HG02970 (cell line): ENCODE measurements around the gene AP2A2.
"Not testable (repeated sequence)": the region's sequence is repeated elsewhere in the genome, so short reads cannot be mapped to it uniquely, and the experiment has no call there.

Experiments used
- ATAC-seq: cut with Tn5 transposase; IDR thresholded peaks from one replicate; pipeline ENCODE4 v1.9.1; 2021; ENCODE audit warnings: mild to moderate bottlenecking, moderate library complexity, moderate number of reproducible peaks; ENCODE audit not compliant: unreplicated experiment, low FRiP score

The AP2A2 gene

DNA sequence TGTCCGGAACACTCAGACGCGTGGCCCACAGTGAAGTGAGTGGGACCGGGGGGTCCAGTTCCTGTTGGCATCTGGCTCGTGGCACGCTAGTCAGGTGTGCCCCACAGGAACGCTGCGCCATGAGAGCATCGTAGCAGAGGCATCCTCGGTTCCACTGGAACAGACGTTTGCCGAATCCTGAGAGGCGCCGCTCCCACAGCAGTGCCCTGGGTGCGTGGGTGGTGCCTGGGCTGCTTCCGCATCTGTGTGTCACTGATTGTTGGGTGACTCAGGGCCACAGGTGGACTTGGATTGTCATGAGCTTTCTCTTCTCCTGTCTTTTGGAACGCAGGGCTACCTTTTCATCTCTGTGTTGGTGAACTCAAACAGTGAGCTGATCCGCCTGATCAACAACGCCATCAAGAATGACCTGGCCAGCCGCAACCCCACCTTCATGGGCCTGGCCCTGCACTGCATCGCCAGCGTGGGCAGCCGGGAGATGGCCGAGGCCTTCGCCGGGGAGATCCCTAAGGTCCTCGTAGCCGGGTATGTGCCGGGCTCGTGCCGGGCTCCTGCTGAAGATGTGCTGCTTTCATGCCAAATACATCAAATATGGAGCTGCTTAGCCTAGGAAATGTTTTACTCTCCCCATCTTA, 46.2 kb downstream of the AP2A2 start:
- no peak for ATAC-seq

DNA sequence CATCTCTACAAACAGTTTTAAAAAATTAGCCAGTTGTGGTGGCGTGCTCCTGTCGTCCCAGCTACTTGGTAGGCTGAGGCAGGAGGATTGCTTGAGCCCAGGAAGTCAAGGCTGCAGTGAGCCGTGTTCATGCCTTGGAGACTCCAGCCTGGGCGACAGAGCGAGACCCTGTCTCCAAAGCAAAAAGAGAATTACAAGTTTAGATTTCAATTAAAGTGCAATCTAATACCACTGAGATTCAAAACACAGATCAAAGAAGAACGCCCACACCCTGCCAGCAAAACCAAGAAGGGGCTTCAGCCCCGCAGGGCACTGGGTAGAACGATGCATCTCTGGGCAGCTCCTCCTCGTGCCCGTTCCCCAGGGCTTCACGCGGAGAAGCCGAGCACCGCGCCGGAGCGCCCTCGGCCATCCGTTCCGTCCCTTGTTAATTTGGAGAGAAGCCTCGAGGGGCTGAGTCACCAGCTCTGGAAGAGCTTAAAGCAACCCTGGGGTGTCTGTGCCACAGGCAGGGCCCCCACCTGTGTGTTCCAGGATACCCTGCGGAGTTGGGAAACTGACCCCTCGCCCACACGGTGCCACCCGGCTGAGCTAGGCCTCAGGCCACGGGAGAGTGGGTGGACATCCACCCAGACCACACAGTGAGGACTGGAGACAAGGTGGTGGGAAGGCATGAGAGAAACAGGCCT, 47.0 kb downstream of the AP2A2 start:
- no peak for ATAC-seq

DNA sequence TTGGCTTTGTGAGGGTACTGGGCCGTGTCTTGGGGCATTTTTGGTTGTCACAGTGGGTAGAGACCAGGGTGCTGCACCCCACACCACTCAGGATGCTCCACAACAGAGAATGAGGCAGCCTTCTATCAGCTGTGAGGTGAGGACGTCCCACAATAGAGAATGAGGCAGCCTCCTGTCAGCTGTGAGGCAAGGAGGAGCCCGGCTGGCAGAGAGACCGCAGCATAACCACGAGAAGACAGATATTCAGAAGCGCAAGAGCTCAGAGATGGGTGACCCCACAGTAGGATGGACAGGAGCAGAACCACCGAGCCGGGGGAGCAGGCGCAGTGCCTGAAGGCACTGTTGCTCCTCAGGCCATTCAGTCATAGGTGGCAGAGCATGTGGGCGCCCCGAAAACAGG, 47.6 kb downstream of the AP2A2 start:
- no peak for ATAC-seq

DNA sequence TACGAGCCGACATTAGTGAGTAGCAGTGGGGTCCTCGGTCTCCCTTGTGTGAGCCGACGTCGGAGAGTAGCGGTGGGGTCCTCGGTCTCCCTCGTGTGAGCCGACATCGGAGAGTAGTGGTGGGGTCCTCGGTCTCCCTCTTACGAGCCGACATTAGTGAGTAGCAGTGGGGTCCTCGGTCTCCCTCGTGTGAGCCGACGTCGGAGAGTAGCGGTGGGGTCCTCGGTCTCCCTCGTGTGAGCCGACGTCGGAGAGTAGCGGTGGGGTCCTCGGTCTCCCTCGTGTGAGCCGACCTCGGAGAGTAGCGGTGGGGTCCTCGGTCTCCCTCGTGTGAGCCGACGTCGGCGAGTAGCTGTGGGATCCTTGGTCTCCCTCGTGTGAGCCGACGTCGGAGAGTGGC, 49.7 kb downstream of the AP2A2 start:
- ATAC-seq: not testable (repeated sequence)

DNA sequence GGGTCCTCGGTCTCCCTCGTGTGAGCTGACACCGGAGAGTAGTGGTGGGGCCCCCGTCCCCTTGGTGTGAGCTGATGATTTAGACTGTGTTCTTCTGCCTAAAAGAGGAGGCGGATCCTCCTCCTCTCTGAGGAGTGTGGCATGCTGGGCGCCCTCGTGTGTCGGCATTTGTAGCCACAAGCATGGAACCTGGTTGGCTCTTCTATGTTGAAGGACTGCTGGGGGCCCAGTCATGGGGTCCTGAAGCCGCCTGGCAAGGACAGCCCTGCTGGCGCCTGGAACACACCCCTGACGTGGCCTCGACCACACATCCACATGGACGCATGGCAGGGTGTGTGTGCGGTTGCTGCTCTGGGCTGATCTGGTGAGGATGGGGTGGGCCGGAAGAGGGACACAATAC, 50.2 kb downstream of the AP2A2 start:
- ATAC-seq: no peak

DNA sequence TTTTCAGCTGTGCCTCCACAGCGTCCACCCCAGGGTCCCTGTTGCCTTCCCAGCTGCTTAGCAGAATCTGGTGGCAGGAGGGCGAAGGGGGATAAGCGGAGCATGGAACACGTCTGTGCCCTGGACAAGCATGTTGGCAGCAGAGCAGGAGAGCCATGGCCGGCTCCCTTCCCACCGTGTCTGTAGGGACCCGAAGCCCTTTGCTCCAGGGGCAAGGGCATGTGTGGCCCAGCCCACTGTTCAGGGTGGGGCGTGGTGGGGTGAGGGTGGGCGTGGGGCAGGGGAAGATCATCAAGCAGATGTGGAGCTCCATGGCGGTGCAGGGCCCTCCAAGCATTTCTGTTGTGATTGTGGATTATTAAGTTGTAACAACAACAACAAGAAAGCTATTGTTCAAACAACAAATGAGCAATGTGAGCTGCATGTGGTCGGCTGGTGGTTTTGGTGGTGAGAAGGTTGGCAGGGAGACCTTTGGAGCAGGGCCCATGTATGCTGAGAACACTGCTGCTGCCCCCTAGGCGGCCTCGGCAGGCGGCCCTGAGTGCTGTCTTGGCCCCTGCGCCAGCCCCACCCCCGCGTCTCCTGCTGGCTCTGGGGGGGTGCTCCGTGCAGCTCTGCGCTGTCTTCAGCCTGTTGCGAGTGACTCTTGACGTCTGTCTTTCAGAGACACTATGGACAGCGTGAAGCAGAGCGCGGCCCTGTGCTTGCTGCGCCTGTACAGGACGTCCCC, 50.9 kb downstream of the AP2A2 start:
- no peak for ATAC-seq

DNA sequence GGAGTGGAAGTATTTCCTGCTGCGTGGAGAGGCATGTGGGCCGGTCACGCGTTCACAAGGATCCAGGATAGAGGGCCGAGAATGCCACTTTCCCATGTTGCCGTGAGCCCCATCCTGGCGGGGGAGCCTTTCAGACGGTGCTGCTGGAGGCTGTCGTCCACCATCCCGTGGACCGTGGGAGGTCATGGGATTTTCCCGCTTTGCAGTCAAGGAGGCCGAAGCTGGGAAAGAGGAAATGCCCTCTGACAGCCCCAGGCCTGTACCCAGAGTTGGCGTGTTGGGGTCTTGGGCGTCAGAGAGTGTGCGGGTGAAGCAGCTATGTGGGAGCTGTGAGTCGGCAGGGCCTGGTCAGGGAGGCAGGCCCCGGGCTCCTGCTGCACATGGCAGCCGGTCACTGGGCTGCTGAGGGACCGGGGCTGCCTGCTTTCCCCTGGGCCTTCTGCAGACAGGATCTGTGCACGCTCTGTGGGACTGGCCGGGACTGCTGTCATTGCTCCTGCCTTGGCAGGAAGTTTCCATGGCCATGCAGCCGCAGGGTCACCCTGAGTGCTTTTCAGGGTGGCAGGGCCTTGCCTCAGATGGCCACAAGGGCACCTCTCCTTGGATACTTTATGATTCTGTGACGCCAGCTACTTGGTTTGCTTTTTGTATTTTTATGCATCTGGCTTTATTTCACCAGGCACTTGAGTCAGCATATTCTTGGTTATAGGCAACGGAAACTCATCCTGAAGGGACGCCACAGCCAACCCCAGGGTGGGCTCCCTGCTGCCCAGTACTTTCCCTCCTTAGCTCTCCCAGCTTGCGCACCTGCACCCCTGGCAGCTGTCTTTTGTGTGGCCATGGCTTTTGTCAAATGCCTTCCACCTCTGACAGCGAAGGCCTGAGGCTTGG, 52.4 kb downstream of the AP2A2 start:
- no peak for ATAC-seq

DNA sequence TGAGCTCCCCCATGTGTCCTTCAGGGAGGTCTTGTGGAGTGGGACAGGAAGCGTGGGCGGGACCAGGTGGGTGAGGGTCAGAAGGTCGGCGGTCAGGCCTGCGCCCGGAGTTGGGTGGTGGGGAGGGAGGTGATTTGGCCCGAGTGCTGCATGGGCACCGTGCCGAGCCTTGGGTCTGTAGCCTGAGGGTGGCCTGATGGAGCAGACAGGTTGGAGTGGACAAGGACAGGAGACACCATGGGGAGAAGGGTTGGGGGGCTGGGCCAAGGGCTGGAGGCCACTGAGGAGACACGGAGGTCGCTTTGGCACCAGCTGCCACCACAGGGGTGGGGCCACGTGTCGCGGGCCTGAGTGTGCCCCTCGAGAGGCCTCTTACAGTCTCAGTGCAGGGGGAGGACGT, 53.1 kb downstream of the AP2A2 start:
- ATAC-seq: no peak

DNA sequence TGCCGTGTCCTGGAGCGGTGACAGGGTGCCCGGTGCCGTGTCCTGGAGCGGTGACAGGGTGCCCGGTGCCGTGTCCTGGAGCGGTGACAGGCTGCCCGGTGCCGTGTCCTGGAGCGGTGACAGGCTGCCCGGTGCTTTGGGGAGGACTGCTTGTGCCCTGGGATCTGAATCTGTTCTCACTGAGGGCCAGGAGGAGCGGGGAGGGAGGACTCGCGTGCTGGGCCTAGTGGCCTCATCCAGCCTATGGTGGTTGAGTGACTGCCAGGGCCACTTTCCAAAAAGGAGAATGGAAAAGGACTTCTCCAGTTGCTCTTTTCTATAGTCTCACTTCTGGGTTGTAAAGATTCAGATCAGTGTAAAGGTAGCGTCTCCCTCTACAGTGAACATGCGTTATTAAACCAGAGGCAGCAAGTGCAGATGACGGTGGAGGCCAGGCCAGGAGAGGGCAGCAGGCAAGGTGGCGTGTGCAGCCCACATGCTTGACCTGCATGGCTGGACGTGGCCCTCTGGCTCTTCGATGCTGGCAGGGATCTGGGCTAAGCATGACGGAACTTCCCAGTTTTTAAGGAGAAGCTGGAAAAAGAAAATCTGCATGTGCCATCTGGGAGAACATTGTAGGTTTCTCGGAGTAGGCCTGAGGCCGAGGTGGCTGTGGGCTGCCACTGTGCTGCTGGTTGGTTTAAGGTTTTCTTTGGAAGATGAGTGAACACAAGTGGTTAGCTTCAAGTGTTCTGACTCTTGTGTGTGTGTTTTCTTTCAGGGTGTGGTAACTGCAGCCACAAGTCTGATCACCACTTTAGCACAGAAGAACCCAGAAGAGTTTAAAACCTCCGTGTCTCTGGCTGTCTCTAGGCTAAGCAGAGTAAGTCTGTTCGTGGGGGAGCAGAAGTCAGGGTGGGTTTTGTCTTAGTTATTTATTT, 55.0 kb downstream of the AP2A2 start:
- ATAC-seq: no peak

DNA sequence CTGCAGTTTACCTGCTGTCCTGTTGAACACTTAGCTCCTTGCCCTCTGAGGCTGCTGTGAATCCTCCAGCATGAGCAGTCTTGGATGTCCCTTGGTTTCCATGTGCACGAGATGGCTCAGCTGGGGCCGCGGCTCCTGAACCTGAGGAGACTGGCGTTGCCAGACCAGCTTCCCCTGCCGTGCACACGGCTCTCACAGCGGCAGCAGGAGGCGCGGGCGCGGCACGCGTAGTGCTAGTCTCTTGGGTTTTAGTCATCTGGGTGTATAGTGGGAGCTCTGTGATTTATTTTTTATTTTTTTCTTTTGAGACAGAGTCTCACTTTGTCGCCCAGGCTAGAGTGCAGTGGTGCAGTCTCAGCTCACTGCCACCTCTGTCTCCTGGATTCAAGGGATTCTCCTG, 56.1 kb downstream of the AP2A2 start:
- ATAC-seq: no peak

DNA sequence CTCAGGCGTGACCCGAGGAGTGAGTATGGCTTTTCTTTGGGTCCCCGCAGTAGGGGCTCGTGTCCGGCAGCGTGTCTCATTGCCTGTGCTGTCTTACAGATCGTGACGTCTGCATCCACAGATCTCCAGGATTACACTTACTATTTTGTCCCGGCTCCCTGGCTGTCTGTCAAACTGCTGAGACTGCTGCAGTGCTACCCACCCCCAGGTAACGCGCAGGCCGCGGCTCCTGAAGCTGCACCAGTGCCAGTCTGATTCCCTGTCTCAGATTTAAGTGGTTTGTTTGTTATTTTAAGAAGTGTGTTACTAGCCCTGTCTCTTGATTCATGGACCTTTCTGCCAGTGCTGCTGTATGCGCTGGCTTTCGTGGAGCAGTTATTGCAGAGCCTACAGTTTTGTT, 58.9 kb downstream of the AP2A2 start:
- ATAC-seq: no peak

DNA sequence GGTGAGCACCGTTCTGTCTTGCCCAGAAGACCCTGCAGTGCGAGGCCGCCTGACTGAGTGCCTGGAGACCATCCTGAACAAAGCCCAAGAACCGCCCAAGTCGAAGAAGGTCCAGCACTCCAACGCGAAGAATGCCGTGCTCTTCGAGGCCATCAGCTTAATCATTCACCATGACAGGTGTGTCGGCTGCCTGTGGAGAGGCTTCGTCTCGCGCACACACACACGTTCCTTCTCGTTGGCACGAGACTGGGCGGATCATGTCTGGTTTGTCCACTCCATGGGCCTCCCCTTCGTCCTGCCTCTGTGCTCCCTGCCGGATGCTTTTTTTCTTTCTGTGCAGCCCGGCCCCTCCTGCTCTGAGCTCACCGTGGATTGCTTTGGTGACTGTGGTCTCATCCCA, 59.7 kb downstream of the AP2A2 start:
- ATAC-seq: no peak

DNA sequence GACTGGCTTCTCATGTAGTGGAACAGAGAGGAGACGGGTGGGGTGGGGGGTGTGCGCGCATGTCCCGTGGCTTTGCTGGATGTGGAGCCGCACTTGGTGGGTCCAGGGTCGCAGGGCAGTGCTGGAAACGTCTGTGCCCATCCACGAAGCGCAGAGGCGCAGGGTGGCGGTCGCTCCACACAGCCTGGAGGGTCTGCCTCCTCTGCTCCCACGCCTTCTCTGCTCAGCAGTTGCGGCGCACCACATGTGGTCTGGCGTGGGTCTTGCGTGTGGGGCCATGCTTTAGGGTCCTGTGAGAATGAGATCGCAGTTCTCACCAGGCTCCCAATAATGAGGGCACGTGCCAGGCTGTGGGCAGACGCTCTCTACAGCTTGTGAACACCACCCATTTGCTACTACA, 60.2 kb downstream of the AP2A2 start:
- no peak for ATAC-seq

DNA sequence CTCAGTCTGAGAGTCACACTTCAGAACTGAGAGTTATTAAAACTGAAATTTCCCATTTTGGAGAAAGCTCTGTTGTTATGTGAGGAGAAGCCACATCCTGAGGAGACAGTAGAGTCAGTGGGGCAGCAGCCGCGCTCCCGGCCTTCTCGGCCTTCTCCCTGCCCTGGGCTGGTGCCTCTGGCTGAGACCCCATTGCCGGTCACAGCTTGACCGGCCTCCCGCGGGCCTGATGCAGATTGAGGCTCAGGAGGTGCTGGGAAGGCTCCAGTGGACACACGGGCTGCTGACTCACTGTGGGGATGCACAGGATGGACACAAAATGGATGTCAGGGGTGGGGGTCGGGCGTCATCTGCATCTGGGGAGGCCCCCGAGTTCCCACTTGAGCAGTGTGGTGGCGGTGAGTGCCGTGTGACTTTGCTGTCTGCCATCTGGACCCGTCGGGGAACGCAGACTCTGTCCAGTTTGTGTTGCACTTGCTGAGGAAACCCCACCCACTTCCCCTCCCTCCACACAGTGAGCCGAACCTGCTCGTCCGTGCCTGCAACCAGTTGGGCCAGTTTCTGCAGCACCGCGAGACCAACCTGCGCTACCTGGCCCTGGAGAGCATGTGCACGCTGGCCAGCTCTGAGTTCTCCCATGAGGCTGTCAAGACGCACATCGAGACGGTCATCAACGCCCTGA, 60.7 kb downstream of the AP2A2 start:
- no peak for ATAC-seq

DNA sequence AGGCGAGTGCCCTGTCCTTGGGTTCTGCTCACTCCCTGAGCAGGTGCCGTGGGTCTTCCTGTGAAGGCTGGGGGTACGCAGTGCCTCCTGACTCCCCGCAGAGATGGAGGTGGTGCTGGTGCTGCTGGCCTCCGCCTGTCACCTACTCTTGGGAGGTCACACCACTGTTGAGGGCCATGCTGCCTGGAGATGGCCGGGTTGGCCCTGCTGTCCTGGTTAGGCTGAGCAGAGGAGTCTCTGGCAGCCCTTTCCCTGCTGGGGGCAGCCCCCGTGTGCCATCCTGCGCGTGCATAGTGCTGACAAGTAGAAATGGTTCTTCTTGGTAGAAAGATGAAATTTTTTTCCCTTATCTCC, 61.3 kb downstream of the AP2A2 start:
- ATAC-seq: no peak

DNA sequence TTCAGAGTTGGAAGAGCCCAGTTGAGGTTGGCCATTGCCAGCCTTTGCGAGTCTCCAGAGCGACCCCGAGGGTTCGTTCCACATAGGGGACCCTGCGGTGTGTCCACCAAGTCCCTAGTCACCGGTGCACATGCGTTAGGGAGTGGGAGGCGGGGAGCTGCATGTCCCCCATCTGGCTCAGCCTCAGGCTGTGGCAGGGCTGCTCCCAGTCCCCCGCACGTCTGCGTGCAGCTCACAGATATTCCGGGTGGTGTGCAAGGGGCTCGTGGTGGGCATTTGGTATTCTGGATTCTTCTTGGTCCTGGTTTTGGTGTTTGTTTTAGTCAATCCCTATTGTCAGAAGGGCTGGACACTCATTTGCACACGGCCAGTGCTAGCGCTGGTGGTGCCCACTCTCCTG, 62.0 kb downstream of the AP2A2 start:
- no peak for ATAC-seq

DNA sequence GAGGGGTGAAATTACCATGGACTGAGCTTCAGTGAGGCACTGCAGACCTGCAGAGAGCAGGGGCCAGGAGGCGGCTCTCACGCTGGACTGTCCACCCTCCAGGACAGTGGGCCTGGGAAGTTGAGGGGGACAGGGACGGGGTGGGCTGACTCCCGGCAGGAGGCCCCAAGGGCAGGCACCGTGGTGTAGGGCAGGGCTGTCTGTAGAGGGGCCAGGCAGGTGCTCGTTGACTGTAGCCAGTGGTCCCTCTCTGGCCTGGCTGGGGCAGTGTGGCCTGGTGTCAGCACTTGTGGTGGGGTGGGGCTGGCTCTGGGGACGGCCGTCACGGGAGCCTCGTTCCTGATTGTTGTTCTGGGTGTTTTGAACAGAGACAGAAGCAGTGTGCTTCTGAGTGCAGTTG, 64.4 kb downstream of the AP2A2 start:
- no peak for ATAC-seq

DNA sequence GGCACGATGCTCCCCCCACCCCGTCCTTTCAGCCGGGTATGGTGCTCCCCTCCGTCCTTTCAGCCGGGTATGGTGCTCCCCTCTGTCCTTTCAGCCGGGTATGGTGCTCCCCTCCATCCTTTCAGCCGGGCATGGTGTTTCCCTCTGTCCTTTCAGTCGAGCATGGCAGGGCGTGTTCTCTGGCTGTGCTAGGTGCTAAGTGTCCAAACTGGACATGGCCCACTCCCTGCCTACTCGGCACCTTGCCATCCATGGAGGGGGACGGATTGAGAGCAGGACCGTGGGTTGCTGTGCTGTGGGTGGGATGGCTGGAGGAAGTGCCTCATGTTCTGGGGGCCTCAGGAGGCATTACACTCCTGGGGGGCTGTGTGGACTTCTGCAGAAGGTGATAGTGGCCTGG, 65.4 kb downstream of the AP2A2 start:
- ATAC-seq: no peak

DNA sequence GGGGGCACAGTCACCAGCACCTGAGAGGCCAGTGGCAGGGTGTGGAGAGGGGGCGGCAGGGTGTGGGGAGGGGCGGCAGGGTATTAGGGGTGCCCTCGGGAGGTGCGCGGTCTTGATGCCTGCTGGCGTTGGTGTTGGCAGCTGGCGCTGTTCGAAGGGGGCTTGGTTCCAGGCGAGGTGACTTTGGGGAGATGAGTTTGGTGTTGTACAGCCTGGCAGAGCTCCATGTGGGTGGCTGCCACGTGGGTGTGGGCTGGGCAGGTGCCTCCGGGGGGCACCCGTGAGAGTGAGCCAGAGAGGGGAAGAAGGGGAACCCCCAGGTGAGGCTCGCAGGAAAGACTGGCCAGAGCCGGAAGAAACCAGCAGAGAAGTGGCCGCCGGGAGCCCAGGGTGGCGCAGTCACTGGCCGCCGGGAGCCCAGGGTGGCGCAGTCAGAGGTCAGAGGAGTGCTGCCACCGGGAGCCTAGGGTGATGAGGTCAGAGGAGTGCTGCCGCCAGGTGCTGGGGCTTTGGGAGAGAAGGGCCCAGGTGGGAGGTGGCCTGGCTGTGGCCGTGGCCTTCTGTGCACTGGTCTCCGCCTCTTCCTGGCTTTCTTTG, 66.1 kb downstream of the AP2A2 start:
- ATAC-seq: no peak
